H54 (cell line): ENCODE data around the gene STK11.

Experiments used
- DNase-seq: peaks from one replicate; pipeline ENCODE4 v3.0.0; 2011; ENCODE audit warnings: low spot score, mixed read lengths; ENCODE audit not compliant: insufficient read length
- FAIRE-seq: peaks from 3 replicates; lab custom pipeline; 2011; peaks lifted over from hg19 to GRCh38; lab: Jason Lieb, UNC
- POLR2A ChIP-seq: IDR thresholded peaks from 2 replicates; pipeline ENCODE4 v1.6.1; 2011; ENCODE audit warnings: low read depth, mild to moderate bottlenecking, low read length

Gene STK11

DNA sequence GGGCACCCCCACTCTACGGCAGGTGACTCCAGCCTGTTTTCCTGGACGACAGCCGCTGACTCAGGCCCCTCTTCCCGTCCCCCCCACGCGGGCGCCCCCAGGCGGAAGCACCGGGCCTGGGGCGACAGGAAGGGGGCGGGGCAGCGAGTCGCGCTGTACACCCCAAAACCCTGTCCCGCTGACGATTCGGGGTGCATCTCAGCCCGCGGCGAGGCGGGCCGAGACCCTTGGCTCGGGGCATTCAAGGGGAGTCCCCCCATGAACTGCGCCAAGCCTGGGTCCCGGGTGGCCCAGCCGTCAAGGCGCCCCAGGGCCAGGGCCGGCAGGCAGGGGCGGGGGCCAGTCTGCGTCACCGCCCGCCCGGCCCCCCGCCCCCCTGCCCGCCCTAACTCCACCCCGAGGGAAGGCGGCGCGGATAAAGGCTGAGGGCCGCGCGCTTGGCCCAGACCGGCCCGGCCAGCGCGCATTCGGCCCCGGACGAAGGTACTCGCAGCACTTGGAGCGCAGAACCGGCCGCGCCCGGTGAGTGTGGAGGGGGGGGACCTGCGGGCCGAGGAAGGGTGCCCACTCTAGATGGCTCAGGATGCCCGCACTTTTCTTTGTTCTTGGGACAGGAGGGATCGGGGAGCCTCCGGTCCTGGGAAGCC is 42.7 kb downstream of the STK11 start, which contains the start of gene MIDN:
Gene MIDN, plus strand, starts transcription at position 445 of the 647 bp plus-strand sequence. CDS start 1,714 bp downstream, outside the sequence.
- TF ChIP-seq POLR2A, result peak; percentile 90
- peak; percentile 78 for DNase-seq
- FAIRE-seq, result no peak

DNA sequence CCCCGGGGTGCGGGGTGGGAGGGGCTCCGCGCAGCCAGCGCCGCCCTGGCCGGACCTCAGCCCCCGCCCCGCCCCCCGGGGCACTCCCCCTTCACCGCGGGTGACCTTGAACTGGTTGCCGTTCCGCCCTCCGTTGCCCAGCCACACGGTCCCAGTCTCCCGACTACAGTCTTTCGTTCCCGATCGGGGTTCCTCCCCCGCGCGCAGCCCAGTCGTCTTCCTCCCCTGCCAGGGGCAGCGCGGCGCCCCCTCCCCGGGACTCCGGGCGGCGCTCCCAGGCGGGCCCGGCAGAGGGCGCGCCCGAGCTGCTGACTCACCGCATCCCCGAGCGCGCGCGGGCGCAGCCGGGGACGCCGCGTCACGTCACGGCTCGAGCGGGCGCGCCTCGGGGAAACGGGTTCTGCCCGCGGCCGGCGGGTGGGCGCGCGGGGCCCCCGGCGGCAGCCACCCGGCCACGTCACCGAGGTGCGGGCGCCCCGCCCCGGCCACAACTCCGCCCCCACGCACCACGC is 43.3 kb downstream of the STK11 start:
- FAIRE-seq (no peak), DNase-seq (peak; percentile 69)
- TF ChIP-seq POLR2A, result no peak

DNA sequence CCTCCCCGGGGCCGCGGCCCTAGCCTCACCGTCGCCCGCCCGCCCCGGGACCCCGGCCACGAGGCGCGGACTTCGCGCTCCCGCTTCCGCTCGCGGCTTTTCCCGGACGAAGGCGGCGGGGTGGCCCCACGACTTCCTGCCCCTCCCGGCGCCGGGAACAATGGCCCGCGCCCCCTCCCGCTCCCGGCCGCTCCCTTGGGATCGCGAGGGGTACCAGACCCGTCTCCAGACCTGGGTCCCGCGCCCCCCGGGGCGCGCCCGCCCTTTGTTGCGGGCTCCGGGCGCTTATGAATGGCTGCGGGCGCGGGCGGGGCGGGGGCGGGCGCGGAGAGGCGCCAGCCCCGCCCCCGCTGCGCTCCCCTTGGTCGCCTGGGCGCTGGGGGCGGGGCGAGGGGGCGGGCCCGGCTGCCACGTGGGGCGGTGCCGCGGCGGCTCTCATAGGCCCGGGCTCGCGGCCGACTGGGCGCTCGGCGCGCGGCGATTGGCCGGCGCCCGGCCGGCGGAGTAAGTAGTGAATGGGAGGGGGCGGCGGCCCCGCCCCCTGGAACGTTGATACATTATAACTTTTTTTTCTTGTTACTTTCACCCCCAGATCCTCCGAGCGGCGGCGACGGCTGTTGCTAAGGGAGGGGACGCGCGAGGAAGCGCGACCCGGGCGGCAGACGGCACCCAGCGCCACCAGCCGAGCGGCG is 43.9 kb downstream of the STK11 start:
- DNase-seq, result peak; percentile 79
- peak; percentile 97 for TF ChIP-seq POLR2A
- no peak for FAIRE-seq

DNA sequence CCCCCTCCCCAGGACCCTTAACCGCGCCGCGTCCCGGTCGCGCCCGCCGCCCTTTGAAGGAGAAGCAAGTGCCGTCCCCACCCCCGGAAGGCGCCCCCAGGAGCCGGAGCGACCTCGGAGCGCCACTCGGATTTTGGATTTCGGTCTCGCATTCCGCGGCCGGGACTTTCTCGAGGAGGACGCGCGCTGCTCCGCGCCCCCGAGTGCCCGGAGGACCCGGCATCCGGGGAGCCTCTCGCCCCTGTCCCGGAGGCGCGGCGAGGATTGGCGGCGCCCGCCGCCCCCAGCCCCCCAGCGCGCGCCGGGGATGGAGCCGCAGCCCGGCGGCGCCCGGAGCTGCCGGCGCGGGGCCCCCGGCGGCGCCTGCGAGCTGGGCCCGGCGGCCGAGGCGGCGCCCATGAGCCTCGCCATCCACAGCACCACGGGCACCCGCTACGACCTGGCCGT is 44.4 kb downstream of the STK11 start:
- FAIRE-seq (no peak), DNase-seq (no peak)
- TF ChIP-seq POLR2A, result no peak

DNA sequence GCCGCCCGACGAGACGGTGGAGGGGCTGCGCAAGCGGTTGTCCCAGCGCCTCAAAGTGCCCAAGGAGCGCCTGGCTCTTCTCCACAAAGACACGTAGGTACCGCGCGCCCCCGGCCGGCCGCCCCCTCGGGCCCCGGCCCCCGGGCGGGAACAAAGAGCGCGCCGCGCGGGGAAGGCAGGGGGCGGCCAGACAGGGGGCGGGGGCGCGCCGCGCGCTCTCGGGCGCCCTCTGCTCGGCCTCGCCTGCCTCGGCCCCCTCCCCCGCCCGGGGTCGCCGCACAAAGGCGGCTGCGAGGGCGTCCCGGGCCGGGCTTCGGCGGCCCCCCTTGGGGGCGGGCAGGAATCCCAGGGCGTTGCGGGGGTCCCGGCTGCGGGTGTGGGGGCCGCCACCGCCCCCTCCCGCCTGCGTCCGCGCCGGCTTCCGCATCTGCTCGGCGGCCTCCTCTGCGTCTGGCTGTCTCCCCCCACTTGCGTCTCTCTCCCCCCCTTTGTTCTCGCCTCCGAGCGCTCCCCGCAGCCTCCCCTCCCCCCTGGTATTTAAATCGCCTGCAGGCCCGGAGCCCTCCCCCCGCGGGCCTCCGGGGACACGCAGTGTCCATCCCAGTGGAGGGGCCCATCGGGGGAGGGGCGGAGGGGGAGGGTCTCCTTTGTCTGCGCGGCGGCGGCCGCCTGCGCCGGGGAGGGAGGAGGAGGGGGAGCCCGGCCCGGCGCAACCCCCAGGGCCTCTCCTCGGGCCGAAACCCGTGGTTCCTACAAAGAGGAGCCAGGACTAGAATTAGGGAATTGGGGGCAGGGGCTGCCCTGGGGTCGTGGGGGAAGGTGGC is 45.1 kb downstream of the STK11 start:
- FAIRE-seq, result no peak
- no peak for TF ChIP-seq POLR2A
- DNase-seq, result no peak

DNA sequence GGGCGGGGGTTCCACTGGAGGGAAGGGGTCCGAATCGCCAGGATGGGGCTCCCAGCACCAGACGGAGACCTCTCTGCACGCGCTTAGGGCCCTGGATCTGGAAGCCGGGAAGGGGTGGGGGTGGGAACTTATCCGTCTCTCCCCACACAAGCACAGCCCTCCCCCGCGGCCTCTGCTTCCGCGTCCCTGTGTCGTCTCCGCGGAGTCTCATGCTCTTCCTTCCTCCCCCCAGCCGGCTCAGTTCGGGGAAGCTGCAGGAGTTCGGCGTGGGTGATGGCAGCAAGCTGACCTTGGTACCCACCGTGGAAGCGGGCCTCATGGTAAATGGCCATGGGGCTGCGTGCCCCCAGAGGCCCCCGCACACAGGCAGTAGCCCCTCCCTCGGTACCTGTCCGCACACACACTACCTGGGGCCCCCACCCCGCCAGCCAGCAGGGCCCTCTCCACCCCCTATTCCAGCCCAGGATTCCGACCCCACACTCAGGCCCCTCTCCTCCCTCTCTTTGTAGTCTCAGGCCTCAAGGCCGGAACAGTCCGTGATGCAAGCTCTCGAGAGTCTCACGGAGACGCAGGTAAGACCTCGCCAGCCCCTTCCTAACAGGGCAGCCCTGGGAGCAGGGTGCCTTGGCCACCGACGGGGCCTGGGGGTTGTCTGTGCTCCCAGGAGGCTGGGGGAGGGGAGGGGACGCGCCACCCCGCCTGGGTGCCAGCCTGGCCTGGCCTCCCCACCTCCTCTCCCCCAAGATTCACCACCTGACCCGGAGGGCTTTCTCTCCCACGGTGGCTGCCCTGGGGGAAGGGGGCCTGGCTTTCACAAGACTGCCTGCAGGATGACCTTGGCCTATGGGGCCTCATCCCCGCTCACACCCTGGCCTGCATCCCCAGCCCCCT is 46.0 kb downstream of the STK11 start:
- FAIRE-seq, result no peak
- peak; percentile 60 for DNase-seq

DNA sequence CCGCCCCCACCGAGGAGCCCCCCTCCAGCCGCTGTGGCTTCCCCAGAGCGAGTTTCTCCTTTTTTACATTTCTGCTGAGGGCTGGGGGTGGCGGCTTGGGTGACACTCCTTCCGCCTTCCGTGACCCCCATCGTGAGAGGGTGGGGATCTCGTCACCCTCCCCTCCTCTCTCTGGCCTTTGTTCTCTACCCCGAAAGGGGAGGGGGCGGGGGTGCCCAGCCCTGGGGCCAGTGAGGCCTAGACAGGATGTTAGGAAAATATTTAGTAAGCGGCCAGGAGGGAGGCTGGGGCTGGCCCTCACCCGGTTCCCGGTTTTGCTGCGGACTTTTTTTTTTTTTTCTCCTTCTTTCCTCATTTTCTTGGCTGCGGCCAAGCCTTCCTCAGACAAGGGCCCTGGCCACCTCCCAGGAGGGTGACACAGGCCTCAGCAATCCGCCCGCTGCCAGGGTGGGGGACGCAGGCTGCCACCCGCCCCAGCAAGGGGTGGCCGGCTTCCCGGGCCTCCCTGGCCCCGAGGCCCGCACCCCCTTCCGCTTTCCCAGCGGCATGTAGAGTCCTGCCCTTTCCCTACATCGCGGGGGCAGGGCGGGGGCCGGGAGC is 46.7 kb downstream of the STK11 start:
- DNase-seq (peak; percentile 71), FAIRE-seq (peak; percentile 69)
- TF ChIP-seq POLR2A, result no peak

More for the DNA sequence above, 46.0 kb downstream of the STK11 start:
- no peak for TF ChIP-seq POLR2A

DNA sequence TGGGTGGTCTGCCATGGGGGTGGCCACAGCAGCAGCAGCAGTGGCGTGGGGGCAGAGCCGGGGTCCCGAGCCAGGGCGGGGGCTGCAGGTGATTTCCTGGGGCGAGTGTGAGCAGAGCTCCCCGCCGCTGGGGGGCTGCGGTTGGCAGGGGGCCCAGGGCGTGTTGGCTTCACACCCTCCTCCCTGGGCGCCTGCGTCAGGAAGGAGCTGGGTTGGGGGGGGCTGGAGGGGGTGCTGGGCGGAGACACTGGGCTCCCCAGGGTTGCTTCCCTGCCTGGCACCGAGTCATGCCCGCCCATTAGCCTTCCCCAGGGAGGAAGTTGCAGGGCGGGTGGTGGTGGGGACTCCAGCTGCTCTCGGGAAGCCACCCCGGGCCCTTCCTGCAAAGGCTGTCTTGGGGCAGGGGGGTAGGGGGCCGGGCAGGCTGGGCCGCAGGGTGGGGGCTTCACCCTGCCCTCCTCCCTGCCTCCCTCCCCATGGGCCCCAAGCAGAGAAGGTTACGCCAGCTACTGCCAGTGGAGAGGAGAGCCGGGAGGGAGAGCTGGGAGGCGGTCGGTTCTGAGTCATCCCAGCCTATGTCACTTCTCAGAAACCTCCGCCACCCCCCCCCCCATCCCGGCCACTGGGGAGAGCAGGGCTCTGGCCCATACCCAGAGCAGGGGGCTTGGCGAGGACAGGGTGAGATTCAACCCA is 47.4 kb downstream of the STK11 start:
- DNase-seq, result peak; percentile 86
- TF ChIP-seq POLR2A, result no peak
- no peak for FAIRE-seq

DNA sequence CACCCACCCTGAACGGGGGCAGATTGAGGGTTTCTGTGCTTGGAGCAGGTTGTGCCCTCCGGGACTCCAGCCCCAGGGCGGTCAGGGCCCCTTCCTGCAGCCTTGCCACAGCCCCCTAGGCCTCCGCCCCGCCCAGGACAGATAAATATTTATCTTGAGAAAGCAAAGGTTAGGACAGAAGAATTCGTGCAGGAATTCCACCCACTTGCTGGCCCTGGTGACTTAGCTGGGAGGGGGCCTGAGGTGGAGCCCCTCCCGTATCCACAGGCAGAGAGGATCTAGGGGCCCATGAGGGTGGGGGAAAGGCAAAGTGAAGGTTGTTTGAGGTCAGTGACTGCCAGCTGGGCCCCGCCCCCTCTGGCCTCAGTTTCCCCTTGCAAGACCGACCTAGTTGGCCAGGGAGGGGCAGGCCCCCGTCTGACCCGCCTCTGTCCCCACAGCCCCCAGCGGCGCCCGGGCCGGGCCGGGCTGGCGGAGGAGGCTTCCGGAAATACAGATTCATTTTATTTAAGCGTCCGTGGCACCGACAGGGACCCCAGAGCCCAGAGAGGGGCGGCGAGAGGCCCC is 48.0 kb downstream of the STK11 start:
- DNase-seq, result no peak
- no peak for TF ChIP-seq POLR2A

DNA sequence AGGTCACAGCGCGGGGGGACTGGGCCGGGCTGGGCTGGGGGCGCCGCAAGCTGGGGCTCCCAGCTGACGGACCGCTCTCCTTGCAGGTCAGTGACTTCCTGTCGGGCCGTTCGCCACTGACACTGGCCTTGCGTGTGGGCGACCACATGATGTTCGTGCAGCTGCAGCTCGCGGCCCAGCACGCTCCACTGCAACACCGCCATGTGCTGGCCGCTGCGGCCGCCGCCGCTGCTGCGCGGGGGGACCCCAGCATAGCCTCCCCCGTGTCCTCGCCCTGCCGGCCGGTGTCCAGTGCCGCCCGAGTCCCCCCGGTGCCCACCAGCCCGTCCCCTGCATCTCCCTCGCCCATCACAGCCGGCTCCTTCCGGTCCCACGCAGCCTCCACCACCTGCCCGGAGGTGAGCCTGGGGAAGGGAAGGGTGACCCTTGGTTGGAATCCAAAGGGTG is 48.5 kb downstream of the STK11 start:
- DNase-seq (no peak), FAIRE-seq (no peak)
- TF ChIP-seq POLR2A, result no peak

More for the DNA sequence above, 48.0 kb downstream of the STK11 start:
- FAIRE-seq, result no peak

DNA sequence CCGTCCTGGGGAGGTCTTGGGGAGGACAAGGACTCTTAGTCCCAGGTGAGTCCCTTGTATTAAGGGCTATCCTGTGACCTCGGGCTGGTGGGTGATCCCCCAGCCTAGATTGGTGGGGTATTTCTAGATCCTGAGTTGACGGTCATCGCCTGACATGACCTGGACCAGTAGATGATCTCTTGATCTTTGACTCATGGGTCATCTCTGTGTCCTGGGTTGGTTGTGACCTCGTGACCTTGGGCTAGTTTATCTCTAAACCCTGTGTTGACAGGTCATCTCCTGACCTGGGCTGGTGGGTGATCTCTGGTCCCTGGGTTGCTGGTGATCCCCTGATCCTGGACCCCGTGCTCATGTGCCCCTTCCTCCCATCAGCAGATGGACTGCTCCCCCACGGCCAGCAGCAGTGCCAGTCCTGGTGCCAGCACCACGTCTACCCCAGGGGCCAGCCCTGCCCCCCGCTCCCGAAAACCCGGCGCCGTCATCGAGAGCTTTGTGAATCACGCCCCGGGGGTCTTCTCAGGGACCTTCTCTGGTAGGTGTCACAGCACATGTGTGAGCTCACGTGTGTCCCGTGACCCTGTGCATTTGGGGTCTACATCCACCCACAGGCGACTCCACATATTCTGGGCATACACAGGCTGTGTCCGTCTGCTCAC is 49.1 kb downstream of the STK11 start:
- TF ChIP-seq POLR2A, result no peak
- FAIRE-seq, result no peak
- no peak for DNase-seq
